Right lobe of liver (tissue), 6 donors: ENCODE measurements around the gene PRPS2. TPM values are rescaled to one million over a fixed set of nuclear protein-coding genes. Genes with fewer than 3 reads are reported as not detected.

Source experiments
- ATAC-seq, 4 donors: fragments of 200-7000 bp; cut with Tn5 transposase; one replicate each; pipeline ENCODE4 v1.9.1; 2020; ENCODE audit warnings: mild to moderate bottlenecking in 4 of 4, moderate library complexity in 4 of 4
- DNase-seq, 3 donors: peaks; one replicate each; pipeline ENCODE4 v3.0.0-alpha.2; 2020
- H3K27ac ChIP-seq, 3 donors: fragments of 200-600 bp; one replicate each; pipeline ENCODE4 v1.8.0; 2022
- H3K27me3 ChIP-seq, 2 donors: fragments of 200-600 bp; one replicate each; pipeline ENCODE4 v1.8.0; 2022
- H3K36me3 ChIP-seq, 4 donors: fragments of 200-600 bp; sonication (generic) in 1 of 4; one replicate each; pipeline versions ENCODE4 v1.5.1 to v1.8.0; 2017 to 2022; ENCODE audit warnings: control low read depth in 1 of 4
- H3K4me1 ChIP-seq, 4 donors: fragments of 200-600 bp; sonication (generic) in 1 of 4; one replicate each; pipeline versions ENCODE4 v1.5.1 to v1.8.0; 2017 to 2022; ENCODE audit warnings: control low read depth in 1 of 4
- H3K4me3 ChIP-seq, 3 donors: fragments of 200-600 bp; one replicate each; pipeline ENCODE4 v1.8.0; 2022
- H3K9me3 ChIP-seq, 4 donors: fragments of 200-600 bp; sonication (generic) in 1 of 4; one replicate each; pipeline versions ENCODE4 v1.5.1 to v1.8.0; 2017 to 2022; ENCODE audit warnings: control low read depth in 1 of 4
- POLR2A ChIP-seq: fragments of 450-650 bp; IDR thresholded peaks from one replicate; pipeline ENCODE4 v1.6.1; 2017; ENCODE audit warnings: antibody characterized with exemption, mild to moderate bottlenecking
- WGBS: methylation state at CpG from one replicate; pipeline ENCODE4 v1.1.6; 2018; ENCODE audit warnings: low coverage, low lambda C conversion rate; ENCODE audit not compliant: insufficient coverage; ENCODE audit errors: missing lambda C conversion rate; 5-methylcytosine and 5-hydroxymethylcytosine counted together
- intact Hi-C, 2 donors: fragments of 100-400 bp; cut with DNase I; formaldehyde crosslinking; loops; one replicate each; pipeline versions ENCODE4 v1.11.2 to v1.14.1; 2022
- total RNA-seq, 6 experiments: library from RNA; depleted of rRNA in 2 of 6; stranded (reverse); fragments of >200 nt in 2 of 6; fragmentation: NEBNext Ultra II Directional in 3 of 6; extraction: Animal tissue kit (Norgen Biotek cat#: 25700) in 3 of 6; gene quantifications; one replicate each; pipeline versions ENCODE4 v1.1.0 to v1.2.4, GENCODE V29; 2016 to 2023
- TF ChIP-seq, protein P1 (sequence below), 4 donors: fragments of 200-600 bp in 3 of 4; fragments of 450-650 bp in 1 of 4; IDR thresholded peaks; one replicate each; pipeline versions ENCODE4 v1.5.1 to v1.8.0; 2016 to 2022; ENCODE audit warnings: antibody characterized with exemption in 4 of 4, mild to moderate bottlenecking in 2 of 4
- donor health status: DM: no; HTN: yes; CAD: no.
- donor health status: DM: no; HTN: no; CAD: no.
- donor health status: DM: no; HTN: no; CAD: no.
- donor health status: DM: no; HTN: yes; CAD: no.
- donor health status: DM: no; HTN: yes; CAD: no.

PRPS2 gene
- total RNA-seq, 6 experiments from 2014 or later: 13.9 to 17.9 (median 15.0) TPM

- Histone ChIP-seq H3K27me3 (peaks cover 0 to 4% of the 10 kb centered on the region in 2 donors), H3K9me3 (no peaks in the 10 kb centered on the region), H3K4me1 (no peaks in the 10 kb centered on the region), H3K4me3 (no peak overlapping the region), H3K36me3 (no peaks in the 10 kb centered on the region), H3K27ac (no peak overlapping the region)
- DNase-seq (peak; percentile 40 to 60 (median 52)), ATAC-seq (peak; percentile 90 to 94 (median 92))
- TF ChIP-seq, protein P1, sequence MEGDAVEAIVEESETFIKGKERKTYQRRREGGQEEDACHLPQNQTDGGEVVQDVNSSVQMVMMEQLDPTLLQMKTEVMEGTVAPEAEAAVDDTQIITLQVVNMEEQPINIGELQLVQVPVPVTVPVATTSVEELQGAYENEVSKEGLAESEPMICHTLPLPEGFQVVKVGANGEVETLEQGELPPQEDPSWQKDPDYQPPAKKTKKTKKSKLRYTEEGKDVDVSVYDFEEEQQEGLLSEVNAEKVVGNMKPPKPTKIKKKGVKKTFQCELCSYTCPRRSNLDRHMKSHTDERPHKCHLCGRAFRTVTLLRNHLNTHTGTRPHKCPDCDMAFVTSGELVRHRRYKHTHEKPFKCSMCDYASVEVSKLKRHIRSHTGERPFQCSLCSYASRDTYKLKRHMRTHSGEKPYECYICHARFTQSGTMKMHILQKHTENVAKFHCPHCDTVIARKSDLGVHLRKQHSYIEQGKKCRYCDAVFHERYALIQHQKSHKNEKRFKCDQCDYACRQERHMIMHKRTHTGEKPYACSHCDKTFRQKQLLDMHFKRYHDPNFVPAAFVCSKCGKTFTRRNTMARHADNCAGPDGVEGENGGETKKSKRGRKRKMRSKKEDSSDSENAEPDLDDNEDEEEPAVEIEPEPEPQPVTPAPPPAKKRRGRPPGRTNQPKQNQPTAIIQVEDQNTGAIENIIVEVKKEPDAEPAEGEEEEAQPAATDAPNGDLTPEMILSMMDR (IDR thresholded peaks at IDR 0.05): peak; percentile 25 to 63 (median 55)
- no peak for TF ChIP-seq POLR2A
- 28% methylated on average over 16 of the region's 22 CpGs for WGBS
- intact Hi-C loops: no loop called here
Observed at GRCh38 chrX:12771445-12772069, 19.7 kb upstream of the PRPS2 start.

DNA sequence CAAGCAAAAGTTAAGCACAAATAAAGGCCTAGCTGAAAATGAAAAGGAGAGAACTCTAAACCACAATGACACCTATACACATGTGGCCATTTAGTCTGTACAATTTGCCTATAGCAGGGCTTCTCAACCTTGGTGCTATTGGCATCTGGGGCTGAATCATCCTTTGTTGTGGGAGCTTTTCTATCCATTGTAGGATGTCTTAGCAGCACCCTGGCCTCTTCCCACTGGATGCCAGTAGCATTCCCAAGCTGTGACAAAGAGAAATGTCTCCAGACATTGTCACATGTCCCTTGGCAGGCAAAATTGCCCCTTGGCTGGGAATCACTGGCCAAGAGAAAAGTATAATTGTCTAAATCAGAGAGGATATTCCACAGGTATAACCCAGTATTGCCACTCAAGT, 13.5 kb upstream of the PRPS2 start:
- Histone ChIP-seq H3K36me3 (no peaks in the 10 kb centered on the region), H3K27me3 (peaks cover 0 to 4% of the 10 kb centered on the region in 2 donors), H3K27ac (no peak overlapping the region), H3K9me3 (no peaks in the 10 kb centered on the region), H3K4me3 (no peak overlapping the region), H3K4me1 (peaks cover 0 to 7% (median 0%) of the 10 kb centered on the region in 4 donors)
- intact Hi-C loops: no loop called here
- DNase-seq (no peak), ATAC-seq (no peak)
- TF ChIP-seq, protein P1 (IDR thresholded peaks at IDR 0.05): no peak
- no peak for TF ChIP-seq POLR2A

DNA sequence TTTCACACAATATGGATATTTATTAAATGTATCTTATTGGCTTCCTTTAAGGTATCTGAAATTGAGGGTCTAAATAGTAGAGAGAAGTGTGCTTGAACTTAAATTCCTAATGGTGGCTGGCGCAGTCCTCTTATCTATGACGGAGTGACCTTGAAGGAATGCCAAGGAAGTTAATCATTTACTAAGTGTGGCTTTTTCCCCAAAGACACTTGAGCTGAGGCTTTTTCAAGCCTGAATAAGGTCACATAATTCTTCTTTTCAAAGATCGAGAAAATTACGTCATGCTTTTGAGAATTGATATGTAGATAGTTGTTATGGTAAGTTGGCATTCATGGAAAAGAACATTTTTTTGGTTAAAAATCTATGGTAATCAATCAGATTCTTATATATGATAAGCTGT, 11.7 kb upstream of the PRPS2 start:
- Histone ChIP-seq H3K4me3 (no peak overlapping the region), H3K4me1 (peaks cover 0 to 7% (median 0%) of the 10 kb centered on the region in 4 donors), H3K9me3 (no peaks in the 10 kb centered on the region), H3K36me3 (no peaks in the 10 kb centered on the region), H3K27me3 (peaks cover 0 to 4% of the 10 kb centered on the region in 2 donors), H3K27ac (no peak overlapping the region)
- intact Hi-C loops: no loop called here
- no peak for TF ChIP-seq POLR2A
- TF ChIP-seq, protein P1 (IDR thresholded peaks at IDR 0.05): no peak
- WGBS: 18% methylated on average over 4 of the region's 4 CpGs
- ATAC-seq (peak; percentile 40 to 87 (median 74)), DNase-seq (no peak)

DNA sequence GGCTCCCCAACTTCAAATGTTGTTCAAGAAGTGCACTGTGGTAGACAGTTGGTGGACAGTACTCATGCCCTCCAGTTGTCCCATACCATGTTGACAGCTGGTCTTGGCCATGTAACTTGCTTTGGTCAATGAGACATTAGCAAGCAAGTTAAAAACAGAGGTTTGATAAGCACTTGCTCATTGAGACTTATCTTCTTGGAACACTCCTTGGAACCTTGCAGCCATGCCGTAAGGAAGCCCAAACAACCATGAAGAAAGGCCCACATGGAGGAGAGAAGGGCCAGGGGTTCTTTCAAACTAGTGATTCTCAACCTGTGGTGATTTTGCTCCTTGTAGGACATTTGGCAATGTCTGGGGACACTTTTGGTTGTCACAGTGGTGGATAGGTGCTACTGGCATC, 2.6 kb upstream of the PRPS2 start:
- no peaks in the 10 kb centered on the region for H3K36me3 ChIP-seq
- no peak overlapping the region for H3K27ac ChIP-seq
- H3K4me3 ChIP-seq: no peak overlapping the region
- no CpG with 5 or more reads among the region's 1 CpG for WGBS
- intact Hi-C loops: no loop called here
- H3K27me3 ChIP-seq: no peaks in the 10 kb centered on the region
- H3K9me3 ChIP-seq: no peaks in the 10 kb centered on the region
- DNase-seq: no peak
- ATAC-seq: no peak
- TF ChIP-seq POLR2A: no peak
- TF ChIP-seq, protein P1 (IDR thresholded peaks at IDR 0.05): no peak
- H3K4me1 ChIP-seq: no peaks in the 10 kb centered on the region
